GM15510 (cell line): ENCODE data around the gene MB21D2.

Experiments
- POLR2A ChIP-seq: IDR thresholded peaks from 3 replicates; pipeline ENCODE4 v1.6.1; 2011; ENCODE audit warnings: borderline replicate concordance; ENCODE audit not compliant: insufficient read length; ENCODE audit errors: extremely low read depth

Gene MB21D2

GRCh38 chr3:192905980-192906678, 11.5 kb downstream of the MB21D2 start:
- TF ChIP-seq POLR2A, result no peak

DNA sequence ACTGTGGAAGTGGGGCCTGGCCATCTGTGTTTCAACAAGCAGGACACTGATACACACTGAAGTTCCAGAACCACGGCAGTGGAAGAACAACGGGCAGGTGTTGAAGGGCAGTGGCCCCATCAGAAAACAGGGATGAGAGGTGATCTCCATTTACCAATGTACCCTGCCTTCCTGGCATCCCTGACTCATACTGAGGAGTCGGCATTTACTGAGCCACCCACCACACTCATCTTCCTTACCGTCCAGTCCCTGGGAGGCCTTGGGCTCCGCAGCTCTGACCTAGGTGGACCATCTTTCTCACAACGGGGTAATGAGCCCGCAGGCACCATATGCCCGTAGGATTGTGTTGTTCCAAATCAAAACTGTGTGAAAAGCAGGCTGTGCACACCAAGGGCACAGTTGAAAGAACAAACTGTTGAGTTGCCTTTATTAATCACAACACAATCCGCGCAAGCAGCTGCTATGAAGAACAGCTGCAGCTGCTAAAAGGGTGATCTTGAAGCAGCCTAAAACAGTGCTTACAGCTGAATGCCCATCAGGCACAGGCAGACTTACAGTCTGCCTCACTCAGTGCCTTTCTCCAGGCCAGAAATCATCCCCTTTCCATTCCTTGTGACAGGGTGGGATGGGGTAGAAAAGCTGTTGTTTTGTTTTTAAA, 12.9 kb downstream of the MB21D2 start:
- no peak for TF ChIP-seq POLR2A

DNA sequence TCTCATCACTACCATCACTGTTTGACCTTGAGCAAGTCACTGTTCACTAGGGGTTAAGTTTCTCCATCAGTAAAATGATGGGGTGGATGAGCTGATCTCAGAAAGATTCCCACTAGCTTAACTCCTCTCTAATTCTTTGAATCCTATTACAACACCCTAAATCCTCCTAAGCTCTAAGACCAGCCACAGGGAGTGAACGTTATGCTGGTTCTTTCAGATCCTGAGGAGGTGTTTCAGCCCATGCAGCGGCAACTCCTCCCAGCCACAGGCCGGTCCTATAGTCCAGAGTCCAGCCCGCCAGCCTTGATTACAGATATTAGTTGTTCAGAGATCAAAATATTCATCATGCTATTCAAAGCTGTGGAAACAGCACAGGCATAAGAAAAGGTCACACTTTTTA, 15.1 kb downstream of the MB21D2 start:
- no peak for TF ChIP-seq POLR2A

- TF ChIP-seq POLR2A, result no peak
Measured at GRCh38 chr3:192901435-192901834, 16.2 kb downstream of the MB21D2 start.

GRCh38 chr3:192899540-192899982, 18.1 kb downstream of the MB21D2 start:
- no peak for TF ChIP-seq POLR2A

GRCh38 chr3:192897005-192897404, 20.7 kb downstream of the MB21D2 start:
- no peak for TF ChIP-seq POLR2A

GRCh38 chr3:192896208-192896607, 21.4 kb downstream of the MB21D2 start:
- no peak for TF ChIP-seq POLR2A

GRCh38 chr3:192894676-192895075, 23.0 kb downstream of the MB21D2 start:
- no peak for TF ChIP-seq POLR2A

DNA sequence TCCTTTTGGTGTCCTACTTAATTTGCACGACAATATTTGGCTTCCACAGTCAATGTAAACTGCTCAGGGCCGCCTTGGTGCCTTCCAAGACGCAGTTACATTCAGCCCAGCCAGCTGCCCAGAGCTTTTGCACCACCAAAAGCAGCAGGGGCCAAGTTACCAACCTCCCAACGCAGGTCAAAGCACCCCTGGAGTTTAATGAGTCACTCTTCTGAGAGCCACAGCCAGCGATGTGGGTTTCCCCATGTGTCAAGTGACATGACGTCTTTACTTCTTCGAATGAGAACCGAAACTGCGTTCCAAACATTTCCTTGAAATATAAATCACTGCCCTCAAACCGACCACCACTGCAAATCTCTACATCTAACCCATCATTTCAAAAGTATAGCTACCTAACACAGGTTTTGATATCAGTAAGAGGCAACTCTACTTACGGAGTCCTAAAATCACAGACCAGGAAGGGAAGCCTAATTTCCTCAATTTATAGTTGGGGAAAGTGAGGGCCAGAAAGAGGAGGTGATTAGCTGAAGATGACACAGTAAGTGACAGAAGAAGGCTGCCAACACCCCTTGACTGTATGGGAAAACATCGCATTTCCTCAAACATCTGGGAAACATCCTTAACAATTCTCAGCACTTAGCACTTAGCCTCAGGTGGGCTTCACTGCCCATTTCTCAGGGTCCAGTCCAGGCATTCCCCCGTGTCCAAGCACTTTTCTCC, 24.5 kb downstream of the MB21D2 start:
- TF ChIP-seq POLR2A, result no peak

DNA sequence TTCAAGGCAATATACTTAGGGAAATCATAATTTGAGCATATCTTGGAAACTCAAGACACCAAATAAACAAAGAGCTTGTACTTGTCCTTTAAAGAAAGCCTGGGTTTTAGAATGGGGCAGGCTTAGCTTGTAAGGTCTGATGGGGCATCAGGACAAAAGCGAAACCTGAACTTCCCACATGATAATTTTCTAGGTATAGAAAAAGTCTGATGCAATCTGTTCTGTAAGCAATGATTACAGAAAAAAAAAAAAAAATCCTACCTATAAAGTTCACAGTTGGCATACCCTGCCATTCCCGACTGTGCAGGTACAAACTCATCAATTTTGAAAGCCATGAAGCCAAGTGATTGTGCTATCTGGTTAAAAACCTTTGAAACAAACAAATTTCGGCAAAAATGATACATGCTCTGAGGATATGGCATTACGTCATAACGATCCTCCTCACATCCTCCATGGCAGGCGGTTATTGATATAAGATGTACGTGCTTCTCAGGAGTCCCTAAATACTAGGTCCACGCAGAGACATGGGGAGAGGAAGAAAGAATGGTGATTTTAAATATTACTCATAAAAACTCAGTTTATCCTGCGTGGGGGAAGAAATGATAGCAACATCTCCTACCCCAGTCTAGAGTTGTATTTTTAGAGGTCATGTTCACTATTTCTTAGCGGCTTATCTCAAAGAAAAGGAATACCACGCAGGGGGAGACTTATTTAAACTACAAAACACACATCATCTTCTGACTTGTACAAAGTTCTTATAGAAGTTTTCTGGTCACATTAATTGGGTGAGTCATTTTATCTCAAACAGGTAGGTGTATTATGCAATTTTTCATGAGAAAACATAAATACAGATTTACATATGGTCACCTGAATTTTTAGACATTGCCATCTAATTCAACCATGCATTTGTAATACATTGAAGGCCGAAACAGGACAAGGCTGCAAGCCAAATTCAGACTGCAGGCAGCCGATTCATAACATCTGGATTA, 27.0 kb downstream of the MB21D2 start:
- no peak for TF ChIP-seq POLR2A

- no peak for TF ChIP-seq POLR2A
Measured at GRCh38 chr3:192889679-192890078, 28.0 kb downstream of the MB21D2 start.

DNA sequence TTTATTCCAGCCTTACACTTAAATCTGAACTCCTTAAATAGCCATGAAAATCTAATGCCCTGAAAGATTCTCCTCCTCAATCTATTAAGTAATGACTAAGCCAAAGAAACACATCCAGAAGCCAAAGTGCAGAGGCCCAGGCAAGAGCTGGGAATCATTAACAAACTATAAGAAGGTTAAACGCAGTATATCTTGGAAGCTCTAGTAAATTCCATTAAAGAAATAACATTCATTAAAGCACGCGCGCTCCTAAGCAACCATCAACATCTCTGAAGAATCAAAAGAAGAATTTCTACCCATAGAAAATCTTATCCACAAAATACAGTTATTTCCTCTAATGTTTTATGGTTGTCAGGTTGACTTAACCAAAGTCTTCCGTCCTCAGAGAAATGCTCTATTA, 29.5 kb downstream of the MB21D2 start:
- TF ChIP-seq POLR2A, result no peak

GRCh38 chr3:192887701-192888100, 30.0 kb downstream of the MB21D2 start:
- no peak for TF ChIP-seq POLR2A

DNA sequence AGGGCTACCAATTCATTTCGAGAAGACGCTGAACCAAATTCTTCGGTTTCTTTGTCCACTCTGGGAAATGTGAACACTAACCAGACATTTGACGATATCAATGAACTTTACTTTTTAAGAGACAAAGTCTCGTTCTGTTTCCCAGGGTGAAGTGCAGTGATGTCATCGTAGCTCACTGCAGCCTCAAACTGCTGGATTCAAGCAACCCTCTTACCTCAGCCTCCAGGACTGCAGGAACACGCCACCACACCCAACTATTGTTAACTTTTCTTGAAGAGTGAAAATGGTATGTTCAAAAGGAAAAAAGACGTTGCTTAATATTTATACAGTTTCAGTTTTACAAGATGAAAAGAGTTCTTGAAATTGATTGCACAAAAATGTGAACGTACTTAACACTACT, 30.6 kb downstream of the MB21D2 start:
- no peak for TF ChIP-seq POLR2A
